Renal pelvis (tissue), 4 donors: ENCODE results near the gene DXO. TPM values are rescaled to one million over a fixed set of nuclear protein-coding genes. Genes with fewer than 3 reads are reported as not detected.
"Not testable (repeated sequence)": the region's sequence is repeated elsewhere in the genome, so short reads cannot be mapped to it uniquely, and the experiment has no call there.

ENCODE experiments used
- DNase-seq: peaks from one replicate; pipeline ENCODE4 v3.0.0-alpha.2; 2013
- polyA plus RNA-seq, 3 donors: library from polyadenylated mRNA; unstranded; fragments of 120-200 nt; gene quantifications; one replicate each; pipeline ENCODE4 v1.2.1, GENCODE V29; 2013; ENCODE audit not compliant: insufficient read length in 3 of 3

DXO gene
- polyA plus RNA-seq, 3 donors, result 33.8 to 37.2 (median 35.1) TPM

DNA sequence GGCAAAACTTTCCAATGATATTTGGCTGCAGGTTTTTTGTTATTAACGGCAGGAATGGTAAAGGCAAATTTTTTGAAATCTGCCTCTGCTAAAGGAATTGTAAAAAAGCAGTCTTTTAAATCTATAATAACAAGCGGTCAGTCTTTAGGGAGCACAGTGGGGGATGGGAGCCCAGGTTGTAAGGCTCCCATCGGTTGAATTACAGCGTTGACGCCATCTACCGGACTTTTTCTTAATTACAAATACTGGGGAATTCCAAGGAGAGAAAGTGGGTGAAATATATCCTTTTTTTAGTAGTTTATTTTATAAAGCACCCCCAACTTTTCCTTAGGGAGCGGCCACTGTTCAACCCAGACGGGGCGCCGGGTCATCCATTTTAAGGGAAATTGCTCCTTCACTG, 17.4 kb upstream of the DXO start:
- not testable (repeated sequence) for DNase-seq

- DNase-seq, result not testable (repeated sequence)
These were observed 9.8 kb upstream of the DXO start, which contains the start of gene C4A for GRCh38 chr6:31981744-31982143. Gene C4A (plus strand): TSS chr6:31982057. CDS start chr6:31982108, 51 bp downstream.

- DNase-seq, result not testable (repeated sequence)
These were observed 9.1 kb upstream of the DXO start for GRCh38 chr6:31980998-31981397.

- DNase-seq, result not testable (repeated sequence)
These were observed 8.4 kb upstream of the DXO start for GRCh38 chr6:31980195-31980876.

- no peak for DNase-seq
These were observed 7.4 kb upstream of the DXO start for GRCh38 chr6:31979238-31979898.

DNA sequence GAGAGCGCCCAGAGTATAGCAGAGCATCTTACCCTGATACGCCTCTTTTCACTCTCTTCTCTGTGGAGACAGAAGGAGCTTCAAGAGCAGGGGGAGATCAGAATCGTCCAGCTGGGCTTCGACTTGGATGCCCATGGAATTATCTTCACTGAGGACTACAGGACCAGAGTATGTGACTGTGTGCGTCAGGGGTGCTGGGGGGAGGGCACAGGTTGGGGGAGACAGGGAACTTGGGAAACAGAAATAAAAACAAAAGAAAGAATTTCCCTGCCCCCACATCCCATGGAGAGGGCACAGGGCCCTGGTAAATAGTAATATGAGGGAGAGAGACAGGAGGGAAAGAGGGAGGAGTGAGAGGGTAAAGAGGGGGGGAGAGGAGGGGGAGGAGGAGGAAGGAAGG, 6.9 kb upstream of the DXO start:
- DNase-seq, result no peak

DNA sequence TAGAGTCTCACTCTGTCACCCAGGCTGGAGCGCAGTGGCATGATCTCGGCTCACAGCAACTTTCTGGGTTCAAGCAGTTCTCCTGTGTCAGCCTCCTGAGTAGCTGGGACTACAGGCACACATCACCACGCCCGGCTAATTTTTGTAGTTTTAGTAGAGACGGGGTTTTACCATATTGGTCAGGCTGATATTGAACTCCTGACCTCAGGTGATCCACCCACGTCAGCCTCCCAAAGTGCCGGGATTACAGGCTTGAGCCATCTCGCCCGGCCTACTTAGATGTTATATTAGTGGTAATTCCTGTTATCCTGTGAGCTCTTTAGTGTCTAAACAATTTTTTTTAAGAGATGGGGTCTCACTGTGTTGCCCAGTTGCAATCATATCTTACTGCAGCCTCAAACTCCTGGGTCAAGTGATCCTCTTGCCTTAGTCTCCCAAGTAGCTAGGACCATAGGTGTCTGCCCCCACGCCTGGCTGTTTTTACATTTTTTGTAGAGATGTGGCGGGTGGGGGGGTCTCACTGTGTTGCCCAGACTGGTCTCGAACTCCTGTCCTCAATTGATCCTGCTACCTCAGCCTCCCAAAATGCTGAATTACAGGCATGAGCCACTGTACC, 6.0 kb upstream of the DXO start:
- DNase-seq, result no peak

GRCh38 chr6:31976065-31976464, 4.1 kb upstream of the DXO start:
- DNase-seq, result not testable (repeated sequence)

- no peak for DNase-seq
These were observed 892 bp upstream of the DXO start for GRCh38 chr6:31972709-31973350.

GRCh38 chr6:31971279-31971992, 502 bp downstream of the DXO start:
- no peak for DNase-seq

DNA sequence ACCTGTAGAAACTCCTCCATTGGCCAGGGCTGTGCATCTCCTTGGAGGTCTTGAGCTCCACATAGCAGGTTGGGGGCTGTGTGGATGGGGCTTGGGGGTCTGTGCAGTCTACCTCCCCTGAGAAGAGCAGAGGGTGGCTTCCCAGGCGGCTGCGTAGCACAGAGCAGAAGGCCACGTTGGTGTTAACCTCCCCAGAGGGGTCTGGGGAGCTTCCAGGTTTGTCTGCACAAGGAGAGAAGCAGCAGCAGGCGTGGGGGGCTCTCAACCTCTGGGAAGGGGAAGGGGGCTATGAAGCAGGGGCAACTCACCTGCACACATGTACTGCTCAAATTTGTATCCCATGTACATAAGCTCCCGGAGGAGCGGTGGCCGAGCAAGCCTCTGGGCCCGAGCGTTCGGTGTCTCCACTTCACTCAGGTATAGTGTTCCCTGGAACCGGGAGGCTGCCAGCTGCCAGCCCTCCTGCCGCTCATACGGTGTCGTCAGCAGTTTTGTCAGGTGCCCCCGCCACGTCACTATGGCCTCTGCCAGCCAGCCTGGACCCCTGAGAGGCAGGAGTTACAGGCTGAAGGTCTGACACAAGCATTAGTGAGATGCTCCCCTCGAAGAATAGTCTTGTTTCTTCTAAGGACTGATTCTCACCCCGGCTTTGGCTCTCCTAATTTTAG, 1.2 kb downstream of the DXO start:
- DNase-seq, result no peak

DNA sequence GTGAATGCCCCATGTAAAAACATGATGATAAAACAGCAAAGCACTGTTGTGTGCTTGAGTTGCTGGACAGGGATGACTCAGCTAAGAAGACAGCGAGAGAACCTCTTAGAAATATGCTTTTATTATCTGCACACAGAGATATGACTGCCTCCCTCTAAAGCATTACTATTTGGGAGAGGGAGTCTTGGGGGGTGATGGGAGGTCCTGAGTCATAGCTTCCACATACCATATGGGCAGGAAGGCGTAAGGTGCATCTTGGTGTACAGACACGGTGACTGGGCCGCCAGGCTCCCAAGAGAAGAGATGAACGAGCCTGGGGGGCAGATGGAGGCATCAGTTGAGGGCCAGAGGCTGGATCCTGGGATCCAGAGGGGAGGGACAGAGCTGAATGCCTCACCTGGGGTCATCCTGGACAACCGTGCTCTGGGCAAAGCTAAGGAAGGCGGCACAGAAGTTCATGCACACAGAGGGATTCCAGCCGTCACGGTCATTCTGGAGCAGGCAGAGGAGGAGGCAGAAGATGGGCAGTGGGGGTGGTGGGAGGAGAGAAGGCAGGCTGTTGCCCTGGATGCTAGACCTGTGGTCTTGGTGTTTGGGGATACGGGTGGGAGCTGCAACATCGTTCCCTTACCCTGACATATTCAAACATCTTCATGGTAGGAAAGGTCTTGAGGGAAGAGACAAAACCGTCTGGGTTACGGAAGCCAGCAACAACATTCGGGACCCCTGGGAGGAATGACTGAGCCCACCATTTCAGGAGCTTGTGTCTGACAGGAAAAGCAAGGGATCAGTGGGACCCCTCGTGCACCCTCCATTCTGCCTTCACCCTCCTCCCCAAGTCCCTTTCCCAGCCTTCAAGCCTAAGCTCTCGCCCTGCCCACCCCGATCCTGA, 2.0 kb downstream of the DXO start:
- DNase-seq, result no peak

DNA sequence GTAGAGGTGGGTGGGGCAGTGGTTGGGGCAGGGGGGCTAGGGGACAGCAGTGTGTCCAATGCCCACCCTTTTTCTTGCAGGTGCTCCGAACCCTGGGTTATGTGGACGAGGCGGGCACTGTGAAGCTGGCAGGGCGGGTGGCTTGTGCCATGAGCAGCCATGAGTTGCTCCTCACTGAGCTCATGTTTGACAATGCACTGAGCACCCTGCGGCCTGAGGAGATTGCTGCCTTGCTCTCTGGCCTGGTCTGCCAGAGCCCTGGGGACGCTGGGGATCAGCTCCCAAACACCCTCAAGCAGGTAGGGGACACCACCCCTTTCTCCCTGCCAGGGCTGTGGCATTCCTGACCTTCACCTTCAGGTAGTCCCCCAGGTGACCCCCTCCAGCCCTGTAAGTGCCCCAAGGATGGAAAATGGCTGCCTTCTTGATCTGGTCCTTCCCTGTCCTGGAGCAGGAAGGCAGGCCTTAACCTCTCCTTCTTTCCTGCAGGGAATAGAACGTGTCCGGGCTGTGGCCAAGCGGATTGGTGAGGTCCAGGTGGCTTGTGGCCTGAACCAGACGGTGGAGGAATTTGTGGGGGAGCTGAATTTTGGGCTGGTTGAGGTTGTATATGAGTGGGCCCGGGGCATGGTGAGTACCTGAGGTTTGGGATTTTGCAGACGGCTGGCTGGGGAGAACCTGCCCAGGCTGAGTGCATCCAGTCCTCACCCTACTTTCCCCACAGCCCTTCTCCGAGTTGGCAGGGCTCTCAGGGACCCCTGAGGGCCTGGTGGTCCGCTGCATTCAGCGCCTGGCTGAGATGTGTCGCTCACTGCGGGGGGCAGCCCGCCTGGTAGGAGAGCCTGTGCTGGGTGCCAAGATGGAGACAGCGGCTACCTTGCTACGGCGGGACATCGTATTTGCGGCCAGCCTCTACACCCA, 2.9 kb downstream of the DXO start:
- DNase-seq, result no peak

DNA sequence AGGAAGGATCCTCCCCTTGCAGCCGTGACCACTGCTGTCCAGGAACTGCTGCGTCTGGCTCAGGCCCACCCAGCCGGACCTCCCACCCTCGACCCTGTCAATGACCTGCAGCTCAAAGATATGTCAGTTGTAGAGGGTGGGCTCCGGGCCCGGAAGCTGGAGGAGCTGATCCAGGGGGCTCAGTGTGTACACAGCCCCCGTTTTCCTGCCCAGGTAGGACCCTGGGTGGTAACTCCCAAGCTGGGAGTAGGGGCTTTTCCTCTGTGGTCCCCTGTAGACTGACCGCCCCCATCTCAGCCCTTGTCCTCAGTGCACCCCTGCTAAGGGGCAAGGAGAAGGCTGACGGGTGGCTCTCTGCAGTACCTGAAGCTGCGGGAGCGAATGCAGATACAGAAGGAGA, 3.6 kb downstream of the DXO start:
- DNase-seq, result no peak

DNA sequence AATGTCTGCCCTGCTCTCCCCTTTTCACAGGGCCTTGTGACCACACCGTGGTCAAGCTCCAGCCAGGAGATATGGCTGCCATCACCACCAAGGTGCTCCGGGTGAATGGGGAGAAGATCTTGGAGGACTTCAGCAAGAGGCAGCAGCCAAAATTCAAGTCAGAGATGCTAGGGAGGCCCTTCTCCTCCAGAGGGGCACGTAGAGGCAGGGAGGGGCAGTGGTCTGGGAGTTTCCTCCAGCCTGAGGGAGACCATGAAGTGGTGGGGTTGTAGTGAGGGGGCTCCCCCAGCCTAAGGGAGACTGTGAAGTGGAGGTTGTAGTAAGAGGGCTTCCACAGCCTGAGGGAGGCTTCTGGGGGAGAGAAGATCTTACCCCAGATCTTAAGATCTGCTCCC, 4.0 kb downstream of the DXO start:
- no peak for DNase-seq

DNA sequence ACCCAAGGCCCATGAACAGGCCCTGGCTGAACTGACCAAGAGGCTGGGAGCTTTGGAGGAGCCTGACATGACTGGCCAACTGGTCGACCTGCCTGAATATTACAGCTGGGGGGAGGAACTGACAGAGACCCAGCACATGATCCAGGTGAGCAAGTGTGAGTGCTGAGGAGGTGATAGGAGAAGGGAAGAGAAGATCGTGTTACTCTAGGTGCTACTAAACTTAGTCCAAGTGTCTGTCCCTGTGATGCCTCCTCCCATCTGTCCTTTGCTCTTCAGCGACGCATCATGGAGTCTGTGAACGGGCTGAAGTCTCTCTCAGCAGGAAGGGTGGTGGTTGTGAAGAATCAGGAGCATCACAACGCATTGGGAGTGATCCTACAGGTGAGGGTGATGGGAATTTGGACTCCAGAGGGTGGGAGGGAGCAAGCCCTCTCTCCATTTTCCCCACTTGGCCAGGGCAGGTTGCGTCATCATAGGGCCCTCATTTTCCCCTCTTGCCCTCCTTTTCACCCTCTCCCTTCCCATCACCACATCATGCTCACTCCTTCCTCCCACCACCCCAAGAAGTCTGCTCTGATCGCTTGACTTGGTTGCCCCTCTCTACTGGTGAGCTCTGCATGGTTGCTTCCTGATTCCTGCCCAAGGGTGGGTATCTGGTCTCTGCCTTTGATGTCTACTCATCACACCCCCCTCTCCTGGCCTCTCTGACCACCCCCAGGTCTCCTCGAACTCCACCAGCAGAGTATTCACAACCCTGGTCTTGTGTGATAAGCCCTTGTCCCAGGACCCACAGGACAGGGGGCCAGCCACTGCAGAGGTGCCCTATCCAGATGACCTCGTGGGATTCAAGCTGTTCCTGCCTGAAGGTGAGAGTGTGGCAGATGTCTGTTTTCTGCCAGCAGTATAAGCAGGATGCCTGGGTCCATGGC, 4.7 kb downstream of the DXO start:
- DNase-seq, result no peak

GRCh38 chr6:31966506-31966905, 5.4 kb downstream of the DXO start:
- DNase-seq, result no peak

GRCh38 chr6:31965700-31966099, 6.2 kb downstream of the DXO start:
- no peak for DNase-seq
